CD4-positive, alpha-beta T cell treated with Interleukin-21 for 1 hour (primary cell): ENCODE measurements around the gene C22orf39.
A peak's percentile ranks its signal among the peaks of the same experiment; 100 is the strongest.

Experiments
- DNase-seq: peaks from one replicate; pipeline ENCODE4 v3.0.0-alpha.2; 2020

Gene C22orf39

DNA sequence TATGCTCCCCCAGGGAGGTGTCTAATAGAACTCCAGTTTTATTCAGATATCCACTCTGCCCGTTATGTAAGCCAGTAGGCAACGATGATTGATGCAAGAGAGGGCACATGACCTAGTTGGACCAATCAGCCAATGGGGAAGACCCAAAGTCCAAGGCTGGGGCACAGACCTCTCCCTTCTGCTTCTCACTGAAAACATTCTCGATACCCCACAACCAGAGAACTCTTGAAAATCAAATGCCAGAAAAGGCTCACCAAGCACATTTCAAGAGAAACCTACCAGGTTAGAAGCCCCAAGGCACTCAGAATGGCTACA lies 23.4 kb downstream of the C22orf39 start:
- no peak for DNase-seq

- no peak for DNase-seq
These were observed 24.8 kb downstream of the C22orf39 start for GRCh38 chr22:19422440-19423301.

DNA sequence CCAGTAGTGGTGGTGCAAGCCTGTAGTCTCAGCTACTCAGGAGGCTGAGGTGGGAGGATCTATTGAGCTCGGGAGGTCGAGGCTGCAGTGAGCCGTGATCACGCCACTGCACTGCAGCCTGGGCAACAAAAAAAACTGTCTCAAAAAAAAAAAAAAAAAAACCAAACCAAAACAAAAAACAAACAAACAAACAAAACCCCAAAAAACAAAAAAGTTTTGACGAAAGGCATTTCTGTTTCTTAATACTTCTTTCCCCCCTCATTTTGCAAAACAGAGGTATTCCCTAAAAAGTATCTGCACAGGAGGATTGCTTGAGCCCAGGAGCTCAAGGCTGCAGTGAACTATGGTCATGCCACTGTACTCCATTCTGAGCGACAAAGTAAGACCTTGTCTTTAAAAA lies 27.2 kb downstream of the C22orf39 start:
- DNase-seq, result no peak

- DNase-seq, result peak; percentile 74
These were observed 27.9 kb downstream of the C22orf39 start for GRCh38 chr22:19419464-19420178.

- no peak for DNase-seq
These were observed 28.4 kb downstream of the C22orf39 start for GRCh38 chr22:19419086-19419463.

DNA sequence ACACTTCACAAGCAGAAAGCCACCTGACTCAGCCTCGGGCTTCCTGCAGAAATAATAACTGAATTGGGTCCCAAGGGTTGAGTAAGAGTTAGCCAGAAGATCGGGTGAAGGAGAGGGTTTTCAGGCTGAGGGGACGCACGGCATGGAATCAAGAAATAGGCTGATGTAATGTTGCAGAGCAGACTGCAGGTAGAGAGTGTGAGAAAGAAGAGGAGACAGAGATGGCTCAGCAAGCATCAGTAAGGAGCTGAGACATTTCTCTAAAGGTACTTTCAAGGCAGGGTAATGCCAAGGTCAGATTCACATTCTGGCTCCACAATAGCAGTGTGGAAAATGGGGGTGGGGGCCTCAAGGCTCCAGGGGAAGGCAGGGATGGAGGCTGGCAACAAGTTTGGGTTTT lies 34.6 kb downstream of the C22orf39 start:
- no peak for DNase-seq

- DNase-seq, result no peak
These were observed 35.0 kb downstream of the C22orf39 start for GRCh38 chr22:19412478-19412877.

GRCh38 chr22:19411690-19412045 lies 35.8 kb downstream of the C22orf39 start:
- DNase-seq, result no peak

DNA sequence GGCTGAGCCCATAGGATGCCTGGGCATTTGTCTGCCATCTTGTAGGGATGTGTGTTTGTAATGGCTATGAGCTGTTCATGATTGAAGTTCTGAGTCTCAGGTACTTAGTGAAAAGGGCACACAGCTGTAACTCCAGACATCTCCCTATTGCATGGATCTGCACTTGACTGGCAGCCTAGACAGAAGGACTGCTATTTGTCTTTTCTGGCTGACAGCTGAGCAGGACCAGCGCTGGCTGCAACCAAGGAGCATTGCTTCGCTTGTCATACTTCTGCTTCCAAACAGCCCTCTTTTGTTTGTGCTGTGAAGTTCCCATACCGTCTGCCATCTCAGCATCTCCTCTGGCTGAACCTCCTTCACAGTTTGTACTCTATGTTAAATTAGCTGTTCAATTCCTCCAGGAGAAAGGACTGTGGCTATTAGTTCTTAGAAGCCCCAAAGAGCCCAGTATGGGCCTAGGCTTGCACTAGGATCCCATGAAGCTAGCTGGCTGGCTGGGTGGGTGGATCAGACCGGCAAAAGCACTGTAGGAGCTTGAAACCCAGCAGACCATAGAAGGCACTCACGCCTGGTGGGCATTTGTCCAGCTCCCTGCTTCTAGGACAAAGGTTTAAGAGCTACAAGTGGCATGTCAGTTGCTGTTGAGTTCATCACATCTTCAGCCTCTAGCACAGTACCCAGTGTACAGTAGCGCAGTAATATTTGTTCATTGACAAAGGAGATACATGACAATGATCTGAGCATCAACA lies 36.4 kb downstream of the C22orf39 start:
- DNase-seq, result no peak

DNA sequence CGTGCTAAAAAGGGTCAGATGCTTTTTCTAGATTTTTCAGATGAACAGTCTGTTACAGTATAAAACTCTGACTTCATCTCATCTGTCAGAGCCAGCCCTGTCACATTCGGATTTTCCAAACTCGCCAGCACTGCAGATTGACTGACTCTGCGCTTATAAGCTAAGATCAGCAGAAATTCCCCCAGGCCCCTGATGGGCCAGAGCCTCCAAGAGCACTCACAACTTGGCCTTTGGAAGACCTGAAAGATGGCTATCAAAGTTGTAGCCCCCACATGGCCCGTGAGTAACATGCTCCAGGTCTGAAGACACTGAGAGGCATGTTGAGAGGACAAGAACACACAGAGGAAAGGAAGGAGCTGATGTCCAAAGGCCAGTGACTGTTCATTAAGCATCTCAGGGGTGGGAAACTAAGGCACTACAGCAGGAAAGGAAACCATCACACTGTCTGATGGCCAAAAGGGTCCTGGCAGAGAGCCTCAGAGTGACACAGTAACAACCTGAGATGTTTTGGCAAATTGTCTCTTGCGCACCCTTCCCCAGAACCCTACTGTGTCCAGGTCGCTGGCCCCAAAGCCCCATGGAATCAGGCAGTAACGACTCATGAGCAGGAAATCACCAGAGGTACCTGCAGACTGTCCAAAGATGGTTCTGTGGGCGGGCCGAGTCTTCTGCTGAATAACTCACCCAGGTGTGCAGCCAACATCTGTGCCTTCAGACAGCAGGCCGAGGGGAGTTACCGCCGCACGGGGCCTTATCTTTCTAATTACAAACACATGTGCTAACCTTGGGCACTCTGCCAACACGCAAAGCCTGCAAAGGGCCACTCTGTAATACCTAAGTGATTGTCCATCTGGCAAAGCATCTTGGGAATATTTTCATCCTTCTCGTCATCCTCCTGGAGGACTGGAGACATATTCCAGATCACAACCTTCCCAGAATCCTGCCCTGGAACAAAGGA lies 39.6 kb downstream of the C22orf39 start:
- DNase-seq, result no peak

DNA sequence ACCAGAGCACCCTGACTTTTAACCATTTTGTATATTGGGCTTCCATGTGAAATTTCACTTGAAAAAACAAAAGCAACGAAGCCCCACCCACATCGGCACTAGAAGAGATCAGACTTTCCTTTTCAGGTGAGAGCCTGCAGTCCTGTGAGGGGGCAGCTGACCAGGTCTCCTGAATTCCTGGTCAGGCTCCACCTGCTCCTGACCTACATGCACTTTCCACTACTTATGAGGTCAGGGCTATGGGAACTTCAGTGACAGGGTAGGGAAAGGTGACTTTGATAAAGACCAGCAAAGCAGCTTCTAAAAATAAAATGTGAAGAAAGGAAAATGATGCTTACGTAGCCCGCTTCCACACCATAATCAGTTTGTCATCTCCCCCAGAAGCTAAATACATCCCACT lies 40.7 kb downstream of the C22orf39 start:
- no peak for DNase-seq

- DNase-seq, result no peak
These were observed 41.2 kb downstream of the C22orf39 start for GRCh38 chr22:19406281-19406811.

- no peak for DNase-seq
These were observed 41.9 kb downstream of the C22orf39 start for GRCh38 chr22:19405652-19406051.

- no peak for DNase-seq
These were observed 42.4 kb downstream of the C22orf39 start for GRCh38 chr22:19405133-19405532.

GRCh38 chr22:19404676-19405075 lies 42.8 kb downstream of the C22orf39 start:
- no peak for DNase-seq

DNA sequence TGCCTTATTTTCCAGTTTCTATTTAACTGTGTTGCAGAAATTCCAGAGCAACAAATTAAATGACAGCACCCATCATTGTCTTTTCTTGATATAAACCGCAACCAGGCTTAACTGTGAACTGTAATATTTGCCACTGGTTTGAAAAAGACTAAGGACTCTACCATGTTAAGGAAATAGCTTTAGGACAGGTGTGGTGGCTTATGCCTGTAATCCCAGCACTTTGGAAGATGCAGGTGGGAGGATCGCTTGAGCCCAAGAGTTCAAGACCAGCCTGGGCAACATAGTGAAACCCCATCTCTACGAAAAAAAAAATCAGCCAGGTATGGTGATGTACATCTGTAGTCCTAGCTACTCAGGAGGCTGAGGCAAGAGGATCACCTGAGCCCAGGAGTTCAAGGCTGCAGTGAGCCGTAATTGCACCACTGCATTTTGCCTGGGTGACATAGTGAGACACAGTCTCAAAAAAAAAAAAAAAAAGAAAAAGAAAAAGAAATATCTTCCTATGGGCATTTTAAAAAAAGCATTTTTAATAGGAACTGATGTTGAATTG lies 44.8 kb downstream of the C22orf39 start:
- no peak for DNase-seq

GRCh38 chr22:19401483-19401882 lies 46.0 kb downstream of the C22orf39 start:
- no peak for DNase-seq

DNA sequence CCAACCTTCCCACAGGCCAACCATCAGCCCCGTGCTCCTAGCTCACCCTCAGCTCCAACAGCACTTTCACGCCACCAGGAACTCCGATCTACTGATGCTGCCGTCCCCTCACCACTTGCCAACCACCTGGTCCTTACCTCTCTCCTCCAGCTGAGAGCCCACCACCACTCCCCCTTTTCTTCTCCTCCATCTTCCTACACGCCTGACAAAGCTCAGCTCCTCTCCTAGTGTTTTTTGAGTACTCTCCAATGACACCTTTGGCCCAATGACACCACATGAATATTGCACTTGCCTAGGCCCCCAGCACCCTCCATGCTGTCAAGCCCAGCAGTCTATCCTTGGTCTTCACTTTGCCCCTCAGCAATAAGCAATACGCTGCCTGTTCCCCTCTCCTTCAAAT lies 46.6 kb downstream of the C22orf39 start:
- DNase-seq, result no peak

- DNase-seq, result no peak
These were observed 48.9 kb downstream of the C22orf39 start for GRCh38 chr22:19398652-19399051.

DNA sequence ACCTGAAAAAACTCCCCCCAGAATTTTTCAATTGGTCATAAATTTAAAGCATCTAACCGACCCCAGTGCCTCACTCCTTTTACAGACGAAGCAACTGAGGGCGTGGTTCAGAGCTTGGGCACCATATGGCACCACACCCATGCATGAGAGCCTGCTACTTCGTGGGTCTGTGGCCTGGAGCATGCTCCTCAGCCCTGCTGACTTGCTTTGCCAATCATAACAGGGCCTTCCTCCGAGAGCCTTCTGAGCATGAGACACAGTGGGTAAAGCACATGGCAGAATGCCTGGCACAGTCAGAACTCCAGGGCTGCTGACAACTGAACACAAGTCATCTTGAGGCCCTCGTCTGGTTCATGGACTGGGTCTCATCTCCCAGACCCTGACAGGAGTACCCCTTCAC lies 49.3 kb downstream of the C22orf39 start:
- DNase-seq, result no peak

- no peak for DNase-seq
These were observed 49.8 kb downstream of the C22orf39 start for GRCh38 chr22:19397734-19398104.
